Measurements from ENCODE around the gene FBXW5. TPM values are rescaled to one million over a fixed set of nuclear protein-coding genes. Genes with fewer than 3 reads are reported as not detected.

FBXW5 gene, protein sequence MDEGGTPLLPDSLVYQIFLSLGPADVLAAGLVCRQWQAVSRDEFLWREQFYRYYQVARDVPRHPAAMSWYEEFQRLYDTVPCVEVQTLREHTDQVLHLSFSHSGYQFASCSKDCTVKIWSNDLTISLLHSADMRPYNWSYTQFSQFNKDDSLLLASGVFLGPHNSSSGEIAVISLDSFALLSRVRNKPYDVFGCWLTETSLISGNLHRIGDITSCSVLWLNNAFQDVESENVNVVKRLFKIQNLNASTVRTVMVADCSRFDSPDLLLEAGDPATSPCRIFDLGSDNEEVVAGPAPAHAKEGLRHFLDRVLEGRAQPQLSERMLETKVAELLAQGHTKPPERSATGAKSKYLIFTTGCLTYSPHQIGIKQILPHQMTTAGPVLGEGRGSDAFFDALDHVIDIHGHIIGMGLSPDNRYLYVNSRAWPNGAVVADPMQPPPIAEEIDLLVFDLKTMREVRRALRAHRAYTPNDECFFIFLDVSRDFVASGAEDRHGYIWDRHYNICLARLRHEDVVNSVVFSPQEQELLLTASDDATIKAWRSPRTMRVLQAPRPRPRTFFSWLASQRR
- total RNA-seq = 95.3 and 115 TPM in 2 replicates

DNA sequence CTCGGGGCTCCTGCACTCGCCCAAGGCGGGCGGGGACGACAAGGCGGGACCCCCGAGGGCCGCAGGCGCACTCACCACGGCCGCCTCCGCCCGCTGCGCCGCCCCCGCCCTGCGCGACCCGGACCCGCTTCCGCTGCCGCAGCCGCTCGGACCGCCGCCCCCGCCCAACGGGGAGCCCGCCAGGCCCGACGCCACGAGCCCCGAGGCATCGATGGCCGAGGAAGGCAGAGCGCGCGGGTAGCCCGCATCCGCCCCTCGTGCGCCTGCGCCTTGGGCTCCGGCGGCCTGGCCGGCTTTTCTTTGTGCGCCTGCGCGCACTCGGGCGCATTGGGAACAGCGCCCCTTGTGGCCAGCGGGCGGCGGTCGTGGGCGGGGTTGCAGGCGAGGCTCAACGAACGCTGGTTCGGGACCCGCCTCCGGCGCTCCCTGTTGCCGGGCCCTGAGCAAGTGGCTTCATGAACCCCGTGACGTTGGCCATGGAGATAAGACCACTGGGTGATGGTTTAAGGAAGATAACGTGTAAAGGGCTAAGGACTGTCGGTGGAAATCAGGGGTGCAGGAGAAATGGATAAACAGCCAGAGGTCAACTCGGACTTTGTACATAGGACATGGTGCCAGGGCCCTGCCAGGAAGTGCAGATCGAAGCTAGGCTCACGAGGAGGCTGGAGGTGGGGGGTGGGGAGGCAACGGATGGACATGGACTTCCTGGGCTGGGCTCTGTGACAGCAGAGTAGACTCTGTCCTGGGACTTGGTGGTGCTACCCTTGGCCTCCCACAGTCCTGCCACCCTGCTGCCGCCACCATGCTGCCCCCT, at the start of gene FBXW5, which contains the start of gene C8G:
FBXW5 (minus strand) TSS at position 220 of the 814 bp plus-strand sequence. CDS start 655 bp downstream, outside the sequence.
C8G (plus strand) TSS at position 725 of the 814 bp plus-strand sequence; CDS start at position 803, 78 bp downstream.

DNA sequence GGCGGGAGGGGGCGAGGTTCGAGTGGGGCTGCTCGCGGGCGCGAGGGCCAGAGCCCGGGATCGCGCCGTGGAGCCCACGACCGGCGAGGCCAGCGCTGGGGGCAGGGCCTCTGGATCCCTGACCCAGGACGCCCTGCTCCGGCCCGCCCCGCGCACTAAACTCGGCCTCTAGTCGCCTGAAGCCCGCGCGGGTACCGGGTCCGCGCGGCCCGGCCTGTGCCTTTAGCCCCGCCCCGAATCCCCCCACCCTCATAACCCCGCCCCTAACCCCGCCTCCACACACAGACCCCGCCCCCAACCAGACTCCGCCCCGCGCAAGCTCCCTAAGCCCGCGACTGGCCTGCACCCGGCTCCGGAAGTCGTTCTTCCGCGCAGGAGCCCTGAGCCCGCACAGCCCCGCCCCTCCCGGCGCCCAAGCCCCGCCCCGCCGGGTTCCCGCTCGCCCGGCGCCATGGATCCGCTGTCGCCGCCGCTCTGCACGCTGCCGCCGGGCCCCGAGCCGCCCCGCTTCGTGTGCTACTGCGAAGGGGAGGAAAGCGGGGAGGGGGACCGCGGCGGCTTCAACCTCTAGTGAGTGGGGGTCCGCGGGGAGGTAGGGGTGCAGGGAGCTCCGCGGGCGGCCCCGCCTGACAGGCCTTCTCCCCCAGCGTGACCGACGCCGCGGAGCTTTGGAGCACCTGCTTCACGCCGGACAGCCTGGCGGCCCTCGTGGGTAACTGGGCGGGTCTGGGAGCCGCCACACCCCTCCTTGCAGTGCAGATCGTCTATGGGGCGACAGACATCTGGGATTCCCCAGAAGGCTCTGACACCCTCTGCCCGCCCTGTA, 47.7 kb upstream of the FBXW5 start, which contains the start of gene PAXX:
PAXX (plus strand) TSS at position 430 of the 826 bp plus-strand sequence; CDS start at position 452, 22 bp downstream.

DNA sequence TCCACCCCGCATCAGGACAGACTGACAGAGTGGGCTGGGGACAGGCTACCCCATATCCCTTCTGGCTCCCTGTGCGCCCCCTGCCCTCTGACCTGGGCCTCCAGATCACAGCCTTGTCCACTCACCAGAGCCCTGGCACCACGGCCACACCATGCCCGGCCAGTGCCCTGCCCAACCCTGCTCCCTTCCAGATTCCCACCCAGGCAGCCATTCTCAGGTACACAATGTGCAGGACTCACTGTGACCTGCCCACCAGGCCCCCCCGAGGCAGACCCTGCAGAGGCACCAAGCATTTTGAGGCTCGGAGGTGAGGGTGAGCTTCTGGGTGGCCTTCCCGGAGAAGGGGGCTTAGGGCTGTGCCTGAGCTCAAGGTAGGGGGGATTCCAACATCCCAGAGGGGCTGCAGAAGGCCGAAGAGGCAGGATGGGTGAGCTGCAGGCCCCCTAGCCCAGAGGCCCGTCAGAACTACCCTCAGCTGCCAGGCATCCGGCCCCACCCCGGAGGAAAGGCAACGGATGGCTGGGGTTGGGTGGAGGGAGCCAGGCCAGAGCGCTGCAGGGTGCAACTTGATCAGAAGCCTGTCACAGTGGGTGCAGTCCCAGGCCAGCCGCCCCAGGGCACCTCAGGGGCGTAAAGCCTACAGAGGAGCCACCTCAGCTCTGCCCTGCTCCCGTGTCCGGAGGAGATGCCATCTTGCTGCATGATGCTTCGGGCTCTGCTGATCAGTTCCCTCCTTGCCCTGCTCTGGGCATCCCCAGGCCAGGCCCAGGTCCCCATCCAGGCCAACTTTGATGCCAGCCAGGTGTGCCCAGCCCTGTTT, 37.9 kb upstream of the FBXW5 start, which contains the start of gene LCNL1:
LCNL1 (plus strand) TSS at position 762 of the 820 bp plus-strand sequence. CDS start 594 bp downstream, outside the sequence.

DNA sequence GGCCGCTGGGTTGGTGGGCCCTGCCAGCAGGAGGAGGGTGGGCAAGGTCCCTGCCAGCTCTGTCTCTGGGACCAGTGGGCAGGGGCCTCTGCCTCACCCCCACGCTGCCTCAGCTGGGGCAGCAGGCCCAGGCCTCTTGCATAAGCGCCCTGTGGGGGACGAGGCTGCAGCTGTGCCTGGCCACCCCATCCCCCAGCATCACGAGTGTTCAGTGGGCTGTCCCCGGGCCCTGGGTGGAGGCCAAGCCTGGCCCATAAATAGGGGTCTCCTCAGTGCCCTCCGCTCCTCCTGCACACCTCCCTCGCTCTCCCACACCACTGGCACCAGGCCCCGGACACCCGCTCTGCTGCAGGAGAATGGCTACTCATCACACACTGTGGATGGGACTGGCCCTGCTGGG, 32.7 kb upstream of the FBXW5 start, which contains the start of gene PTGDS:
PTGDS (plus strand) TSS at position 282 of the 400 bp plus-strand sequence; CDS start at position 357, 75 bp downstream.

DNA sequence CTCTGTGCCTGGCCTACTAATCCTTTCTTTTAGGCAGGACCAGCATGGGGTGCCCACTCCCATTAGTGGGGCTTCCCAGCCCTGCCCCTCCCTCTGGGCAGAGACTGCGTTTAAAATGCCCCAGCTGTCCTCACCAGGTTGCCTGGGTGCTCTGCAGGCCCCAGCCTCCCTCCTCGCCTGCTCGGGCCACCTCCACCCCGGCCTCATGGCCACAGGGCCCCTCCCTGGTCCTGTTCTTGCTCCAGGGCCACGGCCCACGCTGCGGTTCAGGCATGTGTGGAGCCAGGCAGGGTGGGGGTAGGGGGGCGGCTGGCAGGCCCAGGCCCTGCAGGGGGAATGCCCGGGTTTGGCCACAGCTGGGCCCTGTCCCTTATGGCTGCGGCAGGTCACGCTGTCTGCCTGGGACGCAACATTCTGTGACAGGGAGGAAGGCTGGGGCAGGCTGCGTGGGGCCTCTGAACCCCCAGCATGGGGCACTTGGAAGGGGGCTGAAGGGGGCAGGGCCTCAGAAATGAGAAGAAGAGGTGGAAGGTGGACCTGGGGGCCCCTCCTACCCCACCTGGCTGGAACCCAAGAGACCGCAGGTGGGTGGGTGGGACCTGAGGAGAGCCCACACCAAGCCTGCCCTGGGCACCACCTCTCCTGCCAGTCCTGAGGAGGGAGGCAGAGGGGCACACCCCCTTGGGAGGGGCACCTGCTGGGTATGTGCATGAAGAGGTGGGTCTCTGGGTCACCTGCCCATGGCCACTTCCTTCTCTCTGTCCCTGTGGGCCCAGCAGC, 7.2 kb upstream of the FBXW5 start, which contains the start of gene LCN12:
LCN12 (plus strand) TSS at position 733 of the 780 bp plus-strand sequence. CDS start 55 bp downstream, outside the sequence.

Other genes with a start within 250 kb of the FBXW5 start
- 121 and 158 TPM in 2 replicates for gene DIPK1B, start 232.2 kb downstream of the FBXW5 start, total RNA-seq
- not detected in 2 replicates for gene LCN10, start 201.8 kb downstream of the FBXW5 start, total RNA-seq
- gene LCN6, start 196.2 kb downstream of the FBXW5 start, total RNA-seq = not detected in 2 replicates
- gene LCN8, start 186.5 kb downstream of the FBXW5 start, total RNA-seq = not detected in 2 replicates
- not detected in 2 replicates for gene LCN15, start 180.2 kb downstream of the FBXW5 start, total RNA-seq
- gene TMEM141, start 153.4 kb downstream of the FBXW5 start, total RNA-seq = 42.9 and 43.6 TPM in 2 replicates
- gene CCDC183, start 148.4 kb downstream of the FBXW5 start, total RNA-seq = 0.13 TPM in 1 of 2 replicates, not detected in the other
- gene RABL6, start 136.8 kb downstream of the FBXW5 start, total RNA-seq = 68.1 and 77.0 TPM in 2 replicates
- gene AJM1, start 102.3 kb downstream of the FBXW5 start, total RNA-seq = 0.66 and 0.72 TPM in 2 replicates
- 51.4 and 81.0 TPM in 2 replicates for gene PHPT1, start 95.3 kb downstream of the FBXW5 start, total RNA-seq
- 1.9 and 2.0 TPM in 2 replicates for gene MAMDC4, start 92.4 kb downstream of the FBXW5 start, total RNA-seq
- gene EDF1, start 78.4 kb downstream of the FBXW5 start, total RNA-seq = 173 and 174 TPM in 2 replicates
- gene TRAF2, start 58.2 kb downstream of the FBXW5 start, total RNA-seq = 11.0 and 14.3 TPM in 2 replicates
- gene C8G, start 505 bp upstream of the FBXW5 start, total RNA-seq = not detected in 2 replicates
- gene LCN12, start 7.5 kb upstream of the FBXW5 start, total RNA-seq = not detected in 2 replicates
- gene PTGDS, start 32.8 kb upstream of the FBXW5 start, total RNA-seq = not detected in 2 replicates
- gene LCNL1, start 38.3 kb upstream of the FBXW5 start, total RNA-seq = not detected in 2 replicates
- 16.6 and 17.4 TPM in 2 replicates for gene PAXX, start 47.7 kb upstream of the FBXW5 start, total RNA-seq
- 0.14 and 0.27 TPM in 2 replicates for gene CLIC3, start 51.8 kb upstream of the FBXW5 start, total RNA-seq
- gene ABCA2, start 83.5 kb upstream of the FBXW5 start, total RNA-seq = 11.0 and 12.3 TPM in 2 replicates
- gene FUT7, start 87.3 kb upstream of the FBXW5 start, total RNA-seq = not detected in 2 replicates
- 39.0 and 47.4 TPM in 2 replicates for gene NPDC1, start 101.4 kb upstream of the FBXW5 start, total RNA-seq
- not detected in 2 replicates for gene ENTPD2, start 109.3 kb upstream of the FBXW5 start, total RNA-seq
- gene SAPCD2, start 125.8 kb upstream of the FBXW5 start, total RNA-seq = 19.7 and 36.7 TPM in 2 replicates
- 16.2 and 20.7 TPM in 2 replicates for gene UAP1L1, start 132.8 kb upstream of the FBXW5 start, total RNA-seq
- gene MAN1B1, start 142.2 kb upstream of the FBXW5 start, total RNA-seq = 45.7 and 53.3 TPM in 2 replicates
- 55.6 and 69.3 TPM in 2 replicates for gene DPP7, start 170.0 kb upstream of the FBXW5 start, total RNA-seq
- under 0.01 and 0.14 TPM in 2 replicates for gene GRIN1, start 194.4 kb upstream of the FBXW5 start, total RNA-seq
- not detected in 2 replicates for gene LRRC26, start 225.3 kb upstream of the FBXW5 start, total RNA-seq
- gene TMEM210, start 227.3 kb upstream of the FBXW5 start, total RNA-seq = not detected in 2 replicates
- gene ANAPC2, start 243.8 kb upstream of the FBXW5 start, total RNA-seq = 28.2 and 31.2 TPM in 2 replicates
- 84.6 and 91.9 TPM in 2 replicates for gene SSNA1, start 243.9 kb upstream of the FBXW5 start, total RNA-seq

All from thoracic aorta endothelial cell (primary cell).